Ishikawa (cell line): ENCODE data around the gene NELL1.

Experiments
- CEBPB ChIP-seq: IDR thresholded peaks from 2 replicates; pipeline ENCODE4 v1.6.1; 2012
- CREB1 ChIP-seq: IDR thresholded peaks from 2 replicates; pipeline ENCODE4 v1.6.1; 2012; ENCODE audit warnings: low read depth
- NFIC ChIP-seq: IDR thresholded peaks from 2 replicates; pipeline ENCODE4 v1.6.1; 2012
- ZBTB7A ChIP-seq: IDR thresholded peaks from 2 replicates; pipeline ENCODE4 v1.6.1; 2012; ENCODE audit warnings: low read depth
- TF ChIP-seq, protein P1 (sequence below): IDR thresholded peaks from 2 replicates; pipeline ENCODE4 v1.6.1; 2012
- TF ChIP-seq, protein P2 (sequence below): IDR thresholded peaks from 2 replicates; pipeline ENCODE4 v1.6.1; 2012; ENCODE audit warnings: low read depth, mild to moderate bottlenecking

DNA sequence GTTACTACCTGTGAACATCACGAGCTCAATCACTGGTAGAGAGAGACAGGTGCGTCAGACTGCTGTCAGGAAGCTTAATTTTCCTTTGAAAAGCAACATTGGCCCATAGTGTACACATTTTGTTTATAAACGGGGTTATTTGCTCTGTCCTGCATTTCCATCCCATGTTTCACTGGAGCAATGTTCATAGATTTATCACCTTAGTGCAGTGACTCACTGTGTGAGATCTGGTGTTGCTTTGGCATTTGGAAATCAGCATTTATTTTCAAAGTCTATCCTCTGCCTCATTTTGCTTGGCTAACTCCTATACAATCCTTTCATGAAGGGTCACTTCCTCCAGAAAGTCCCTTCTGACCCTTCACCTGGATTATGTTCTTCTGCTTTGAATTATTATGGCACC is 529.1 kb downstream of the NELL1 start:
- TF ChIP-seq, protein P1, sequence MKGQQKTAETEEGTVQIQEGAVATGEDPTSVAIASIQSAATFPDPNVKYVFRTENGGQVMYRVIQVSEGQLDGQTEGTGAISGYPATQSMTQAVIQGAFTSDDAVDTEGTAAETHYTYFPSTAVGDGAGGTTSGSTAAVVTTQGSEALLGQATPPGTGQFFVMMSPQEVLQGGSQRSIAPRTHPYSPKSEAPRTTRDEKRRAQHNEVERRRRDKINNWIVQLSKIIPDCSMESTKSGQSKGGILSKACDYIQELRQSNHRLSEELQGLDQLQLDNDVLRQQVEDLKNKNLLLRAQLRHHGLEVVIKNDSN, result no peak
- TF ChIP-seq CREB1, result no peak
- TF ChIP-seq CEBPB, result no peak
- TF ChIP-seq, protein P2, sequence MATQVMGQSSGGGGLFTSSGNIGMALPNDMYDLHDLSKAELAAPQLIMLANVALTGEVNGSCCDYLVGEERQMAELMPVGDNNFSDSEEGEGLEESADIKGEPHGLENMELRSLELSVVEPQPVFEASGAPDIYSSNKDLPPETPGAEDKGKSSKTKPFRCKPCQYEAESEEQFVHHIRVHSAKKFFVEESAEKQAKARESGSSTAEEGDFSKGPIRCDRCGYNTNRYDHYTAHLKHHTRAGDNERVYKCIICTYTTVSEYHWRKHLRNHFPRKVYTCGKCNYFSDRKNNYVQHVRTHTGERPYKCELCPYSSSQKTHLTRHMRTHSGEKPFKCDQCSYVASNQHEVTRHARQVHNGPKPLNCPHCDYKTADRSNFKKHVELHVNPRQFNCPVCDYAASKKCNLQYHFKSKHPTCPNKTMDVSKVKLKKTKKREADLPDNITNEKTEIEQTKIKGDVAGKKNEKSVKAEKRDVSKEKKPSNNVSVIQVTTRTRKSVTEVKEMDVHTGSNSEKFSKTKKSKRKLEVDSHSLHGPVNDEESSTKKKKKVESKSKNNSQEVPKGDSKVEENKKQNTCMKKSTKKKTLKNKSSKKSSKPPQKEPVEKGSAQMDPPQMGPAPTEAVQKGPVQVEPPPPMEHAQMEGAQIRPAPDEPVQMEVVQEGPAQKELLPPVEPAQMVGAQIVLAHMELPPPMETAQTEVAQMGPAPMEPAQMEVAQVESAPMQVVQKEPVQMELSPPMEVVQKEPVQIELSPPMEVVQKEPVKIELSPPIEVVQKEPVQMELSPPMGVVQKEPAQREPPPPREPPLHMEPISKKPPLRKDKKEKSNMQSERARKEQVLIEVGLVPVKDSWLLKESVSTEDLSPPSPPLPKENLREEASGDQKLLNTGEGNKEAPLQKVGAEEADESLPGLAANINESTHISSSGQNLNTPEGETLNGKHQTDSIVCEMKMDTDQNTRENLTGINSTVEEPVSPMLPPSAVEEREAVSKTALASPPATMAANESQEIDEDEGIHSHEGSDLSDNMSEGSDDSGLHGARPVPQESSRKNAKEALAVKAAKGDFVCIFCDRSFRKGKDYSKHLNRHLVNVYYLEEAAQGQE, result no peak
- TF ChIP-seq NFIC, result no peak
- TF ChIP-seq ZBTB7A, result no peak
